Measurements from ENCODE around the gene MAGI2. TPM values are rescaled to one million over a fixed set of nuclear protein-coding genes. Genes with fewer than 3 reads are reported as not detected.

Gene MAGI2
- total RNA-seq, 1 experiment from 2014 or later, result 0.34 TPM

DNA sequence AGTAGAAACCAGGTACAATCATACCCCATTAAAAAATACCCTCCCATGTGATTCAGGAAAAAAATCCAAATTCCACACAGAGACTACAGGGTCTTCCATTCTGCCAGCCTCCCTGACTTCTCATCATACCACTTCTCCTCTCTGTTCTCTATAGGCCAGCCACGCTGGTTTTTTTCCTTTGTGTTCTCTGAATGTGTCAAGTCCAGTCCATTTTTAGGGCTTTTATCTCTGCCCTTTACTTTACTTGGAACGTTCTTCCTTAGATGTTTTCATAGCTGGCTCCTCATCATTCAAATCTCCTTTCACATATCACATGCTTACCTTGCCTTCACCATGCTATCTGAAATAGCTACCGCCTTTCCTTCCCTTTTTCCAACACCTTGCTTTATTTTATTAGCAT is 1057.3 kb downstream of the MAGI2 start:
- intact Hi-C loops (cut with micrococcal nuclease; ENCODE audit: unreplicated experiment), result no loop called here
- no peak for TF ChIP-seq EZH2 (IDR thresholded peaks at IDR 0.05; ENCODE audit: borderline replicate concordance, low read depth, low read length, poor library complexity, severe bottlenecking)
- TF ChIP-seq, protein P1, sequence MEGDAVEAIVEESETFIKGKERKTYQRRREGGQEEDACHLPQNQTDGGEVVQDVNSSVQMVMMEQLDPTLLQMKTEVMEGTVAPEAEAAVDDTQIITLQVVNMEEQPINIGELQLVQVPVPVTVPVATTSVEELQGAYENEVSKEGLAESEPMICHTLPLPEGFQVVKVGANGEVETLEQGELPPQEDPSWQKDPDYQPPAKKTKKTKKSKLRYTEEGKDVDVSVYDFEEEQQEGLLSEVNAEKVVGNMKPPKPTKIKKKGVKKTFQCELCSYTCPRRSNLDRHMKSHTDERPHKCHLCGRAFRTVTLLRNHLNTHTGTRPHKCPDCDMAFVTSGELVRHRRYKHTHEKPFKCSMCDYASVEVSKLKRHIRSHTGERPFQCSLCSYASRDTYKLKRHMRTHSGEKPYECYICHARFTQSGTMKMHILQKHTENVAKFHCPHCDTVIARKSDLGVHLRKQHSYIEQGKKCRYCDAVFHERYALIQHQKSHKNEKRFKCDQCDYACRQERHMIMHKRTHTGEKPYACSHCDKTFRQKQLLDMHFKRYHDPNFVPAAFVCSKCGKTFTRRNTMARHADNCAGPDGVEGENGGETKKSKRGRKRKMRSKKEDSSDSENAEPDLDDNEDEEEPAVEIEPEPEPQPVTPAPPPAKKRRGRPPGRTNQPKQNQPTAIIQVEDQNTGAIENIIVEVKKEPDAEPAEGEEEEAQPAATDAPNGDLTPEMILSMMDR (conservative IDR thresholded peaks at IDR 0.05; ENCODE audit: low read depth, low read length), result no peak
- H3K27ac ChIP-seq (ENCODE audit: low read depth, low read length, poor library complexity, severe bottlenecking), result no peak overlapping the region

DNA sequence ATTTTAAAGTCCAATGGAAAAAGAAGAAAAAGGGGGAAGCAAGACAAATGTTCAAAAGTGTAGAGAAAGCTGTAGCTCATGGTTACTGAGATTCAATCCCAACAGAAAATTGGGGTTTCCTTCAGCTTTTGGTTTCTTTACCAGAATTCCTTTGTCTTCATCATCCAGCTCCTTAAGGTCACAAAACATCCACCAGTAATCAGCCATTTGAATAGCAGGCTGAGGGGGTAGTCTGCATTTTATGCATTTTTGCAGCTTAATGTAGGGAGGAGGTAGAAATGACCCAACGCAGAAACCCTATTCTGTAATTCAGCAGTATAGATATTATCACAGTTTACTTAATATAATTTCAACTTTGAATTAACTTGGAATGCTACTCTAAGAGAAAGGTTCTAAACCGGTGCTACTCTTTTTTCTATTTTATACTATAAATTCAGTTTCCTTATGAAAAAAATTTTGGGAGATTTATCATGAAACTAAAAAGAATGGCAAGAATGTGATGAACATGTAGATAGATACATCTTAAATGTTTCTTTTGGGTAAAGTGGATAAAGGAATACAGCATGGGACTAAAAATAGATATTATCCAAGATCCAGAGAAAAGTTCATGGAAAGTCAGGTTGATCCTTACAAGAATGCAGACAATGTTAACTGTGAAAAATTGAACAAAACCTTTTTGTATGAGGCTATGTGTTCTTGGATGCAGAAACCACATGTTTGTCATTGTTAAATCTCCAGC is 1058.0 kb downstream of the MAGI2 start:
- peaks cover 50% of the 10 kb centered on the region for H3K27me3 ChIP-seq (replicated peaks; ENCODE audit: insufficient read depth, low read depth, low read length, poor library complexity)
- intact Hi-C loops (cut with micrococcal nuclease; ENCODE audit: unreplicated experiment), result no loop called here
- BruUV-seq (replicated peaks), result no TSS peak
- DNase-seq (ENCODE audit: low spot score), result no peak
- POLR2A ChIA-PET (ENCODE audit: low non-redundant PET), result no interaction called here
- no peak for TF ChIP-seq EZH2 (IDR thresholded peaks at IDR 0.05; ENCODE audit: borderline replicate concordance, low read depth, low read length, poor library complexity, severe bottlenecking)
- TF ChIP-seq, protein P1 (conservative IDR thresholded peaks at IDR 0.05; ENCODE audit: low read depth, low read length), result no peak
- no peak overlapping the region for H3K4me3 ChIP-seq (ENCODE audit: low read depth, low read length, poor library complexity, severe bottlenecking)
- H3K36me3 ChIP-seq (ENCODE audit: insufficient read depth, low read length, poor library complexity, severe bottlenecking), result no peaks in the 10 kb centered on the region
- no peaks in the 10 kb centered on the region for H3K9me3 ChIP-seq (ENCODE audit: low read depth, low read length, poor library complexity, severe bottlenecking)
- CTCF ChIA-PET, result no interaction called here
- H3K27ac ChIP-seq (ENCODE audit: low read depth, low read length, poor library complexity, severe bottlenecking), result no peak overlapping the region
- H3K4me1 ChIP-seq (ENCODE audit: insufficient read depth, low read length, poor library complexity, severe bottlenecking), result no peaks in the 10 kb centered on the region

More for the DNA sequence above, 1057.3 kb downstream of the MAGI2 start:
- Histone ChIP-seq H3K4me3 (ENCODE audit: low read depth, low read length, poor library complexity, severe bottlenecking) (no peak overlapping the region), H3K36me3 (ENCODE audit: insufficient read depth, low read length, poor library complexity, severe bottlenecking) (no peaks in the 10 kb centered on the region), H3K4me1 (ENCODE audit: insufficient read depth, low read length, poor library complexity, severe bottlenecking) (no peaks in the 10 kb centered on the region), H3K9me3 (ENCODE audit: low read depth, low read length, poor library complexity, severe bottlenecking) (no peaks in the 10 kb centered on the region), H3K27me3 (replicated peaks; ENCODE audit: insufficient read depth, low read depth, low read length, poor library complexity) (peaks cover 50% of the 10 kb centered on the region)
- BruUV-seq (replicated peaks), result no TSS peak
- ChIA-PET CTCF (no interaction called here), POLR2A (ENCODE audit: low non-redundant PET) (no interaction called here)
- DNase-seq (ENCODE audit: low spot score), result no peak

DNA sequence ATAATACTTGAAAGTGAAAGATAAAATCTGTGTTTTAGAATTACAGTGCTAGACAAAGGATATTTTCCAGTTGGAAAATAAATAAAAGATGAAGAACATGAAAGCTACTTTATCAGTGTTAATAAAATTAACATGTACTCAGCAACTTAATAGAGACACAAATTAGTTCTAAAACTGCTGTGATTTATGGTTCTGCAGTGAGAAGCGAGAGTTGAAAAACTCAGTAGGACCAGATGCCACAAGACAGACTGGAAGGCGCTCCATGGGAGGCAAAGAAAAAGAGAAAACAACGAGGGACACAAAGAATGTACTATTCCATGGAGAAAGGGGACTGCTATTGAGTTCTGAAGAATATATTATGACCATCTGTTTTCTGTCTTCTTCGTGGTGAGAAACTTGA is 1064.4 kb downstream of the MAGI2 start:
- Histone ChIP-seq H3K4me1 (ENCODE audit: insufficient read depth, low read length, poor library complexity, severe bottlenecking) (no peaks in the 10 kb centered on the region), H3K36me3 (ENCODE audit: insufficient read depth, low read length, poor library complexity, severe bottlenecking) (no peaks in the 10 kb centered on the region), H3K9me3 (ENCODE audit: low read depth, low read length, poor library complexity, severe bottlenecking) (no peaks in the 10 kb centered on the region), H3K4me3 (ENCODE audit: low read depth, low read length, poor library complexity, severe bottlenecking) (no peak overlapping the region), H3K27me3 (replicated peaks; ENCODE audit: insufficient read depth, low read depth, low read length, poor library complexity) (peaks cover 23% of the 10 kb centered on the region), H3K27ac (ENCODE audit: low read depth, low read length, poor library complexity, severe bottlenecking) (no peak overlapping the region)
- intact Hi-C loops (cut with micrococcal nuclease; ENCODE audit: unreplicated experiment), result loop anchor here (10.0 kb wide), 2 partner anchors 64 to 164 kb away; no protein-coding TSS in a partner anchor
- ChIA-PET CTCF (no interaction called here), POLR2A (ENCODE audit: low non-redundant PET) (no interaction called here)
- BruUV-seq (replicated peaks), result no TSS peak
- TF ChIP-seq, protein P1 (conservative IDR thresholded peaks at IDR 0.05; ENCODE audit: low read depth, low read length), result no peak
- no peak for TF ChIP-seq EZH2 (IDR thresholded peaks at IDR 0.05; ENCODE audit: borderline replicate concordance, low read depth, low read length, poor library complexity, severe bottlenecking)
- DNase-seq (ENCODE audit: low spot score), result no peak

All from A673 (cell line).